GM12875 (cell line): ENCODE results near the gene TUBA1B.
"Not testable (repeated sequence)": the region's sequence is repeated elsewhere in the genome, so short reads cannot be mapped to it uniquely, and the experiment has no call there.

Experiments used
- H3K4me3 ChIP-seq: one replicate; pipeline ENCODE4 v1.5.1; 2011; ENCODE audit warnings: low read depth, low read length, control low read depth
- TF ChIP-seq, protein P1 (sequence below): IDR thresholded peaks from 2 replicates; pipeline ENCODE4 v1.5.1; 2011; ENCODE audit warnings: low read depth, mild to moderate bottlenecking, control low read depth, inconsistent platforms, low read length, moderate library complexity, borderline replicate concordance; ENCODE audit not compliant: insufficient read depth

The TUBA1B gene

DNA sequence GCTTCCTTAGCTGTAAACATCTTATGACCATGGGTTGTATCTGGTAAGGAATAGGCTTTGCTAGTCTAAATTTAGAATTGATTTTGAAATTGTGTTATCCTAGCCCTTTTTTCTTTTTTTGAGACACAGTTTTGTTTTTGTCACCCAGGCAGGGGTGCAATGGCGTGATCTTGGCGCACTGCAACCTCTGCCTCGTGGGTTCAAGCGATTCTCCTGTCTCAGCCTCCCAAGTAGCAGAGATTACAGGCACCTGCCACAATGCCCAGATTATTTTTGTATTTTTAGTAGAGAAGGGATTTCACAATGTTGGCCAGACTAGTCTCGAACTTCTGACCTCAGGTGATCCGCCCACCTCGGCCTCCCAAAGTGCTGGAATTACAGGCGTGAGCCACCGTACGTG is 2.4 kb upstream of the TUBA1B start:
- no peak overlapping the region for H3K4me3 ChIP-seq
- TF ChIP-seq, protein P1, sequence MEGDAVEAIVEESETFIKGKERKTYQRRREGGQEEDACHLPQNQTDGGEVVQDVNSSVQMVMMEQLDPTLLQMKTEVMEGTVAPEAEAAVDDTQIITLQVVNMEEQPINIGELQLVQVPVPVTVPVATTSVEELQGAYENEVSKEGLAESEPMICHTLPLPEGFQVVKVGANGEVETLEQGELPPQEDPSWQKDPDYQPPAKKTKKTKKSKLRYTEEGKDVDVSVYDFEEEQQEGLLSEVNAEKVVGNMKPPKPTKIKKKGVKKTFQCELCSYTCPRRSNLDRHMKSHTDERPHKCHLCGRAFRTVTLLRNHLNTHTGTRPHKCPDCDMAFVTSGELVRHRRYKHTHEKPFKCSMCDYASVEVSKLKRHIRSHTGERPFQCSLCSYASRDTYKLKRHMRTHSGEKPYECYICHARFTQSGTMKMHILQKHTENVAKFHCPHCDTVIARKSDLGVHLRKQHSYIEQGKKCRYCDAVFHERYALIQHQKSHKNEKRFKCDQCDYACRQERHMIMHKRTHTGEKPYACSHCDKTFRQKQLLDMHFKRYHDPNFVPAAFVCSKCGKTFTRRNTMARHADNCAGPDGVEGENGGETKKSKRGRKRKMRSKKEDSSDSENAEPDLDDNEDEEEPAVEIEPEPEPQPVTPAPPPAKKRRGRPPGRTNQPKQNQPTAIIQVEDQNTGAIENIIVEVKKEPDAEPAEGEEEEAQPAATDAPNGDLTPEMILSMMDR, result no peak

DNA sequence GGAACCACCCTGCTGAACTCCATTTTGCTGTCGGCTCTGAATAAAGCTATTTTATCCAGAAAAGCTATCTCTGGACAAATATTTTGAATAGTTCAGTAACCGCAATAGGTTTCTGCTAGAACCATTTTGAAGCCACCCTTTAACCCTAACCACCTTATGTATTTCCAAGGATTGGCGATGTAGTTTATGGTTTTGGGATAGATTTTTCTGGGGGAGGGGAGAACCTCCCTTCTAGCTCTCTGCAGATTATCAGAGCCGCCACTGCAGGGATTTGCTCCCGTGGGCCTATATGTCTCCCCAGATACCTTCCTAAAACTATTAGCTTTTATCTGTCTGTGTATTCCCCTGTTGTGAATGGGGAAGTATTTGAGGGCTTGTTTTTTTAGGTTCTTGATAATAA is 1.8 kb upstream of the TUBA1B start:
- TF ChIP-seq, protein P1, result no peak
- H3K4me3 ChIP-seq, result peak overlapping the region; percentile 61

DNA sequence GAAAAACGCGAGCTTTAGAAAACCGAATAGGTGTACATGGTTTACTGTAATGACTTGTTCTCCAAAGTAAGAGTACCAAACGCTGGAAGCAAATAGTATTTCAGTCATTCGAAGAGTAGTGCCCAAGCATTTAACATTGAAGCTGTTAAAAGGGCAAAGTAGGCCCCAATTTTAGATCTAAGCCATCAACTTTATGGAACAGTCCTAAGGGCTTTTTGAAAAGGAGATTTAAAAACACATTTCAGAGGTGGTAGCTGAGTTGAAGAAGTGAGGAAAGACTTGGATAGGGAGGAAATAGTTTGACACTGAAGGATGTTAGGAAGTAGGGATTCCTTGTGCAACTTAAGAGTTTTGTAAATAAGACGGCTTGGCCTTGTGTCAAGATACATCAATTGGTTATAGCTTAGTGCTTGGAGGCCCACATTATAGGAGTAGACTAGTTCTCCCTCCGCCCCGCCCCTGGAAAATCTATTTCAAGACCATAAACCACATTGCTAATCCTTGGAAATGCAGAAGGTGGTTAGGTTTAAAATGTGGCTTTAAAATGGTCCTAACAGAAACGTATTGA is 783 bp upstream of the TUBA1B start:
- TF ChIP-seq, protein P1, result no peak
- H3K4me3 ChIP-seq, result peak overlapping the region; percentile 61

DNA sequence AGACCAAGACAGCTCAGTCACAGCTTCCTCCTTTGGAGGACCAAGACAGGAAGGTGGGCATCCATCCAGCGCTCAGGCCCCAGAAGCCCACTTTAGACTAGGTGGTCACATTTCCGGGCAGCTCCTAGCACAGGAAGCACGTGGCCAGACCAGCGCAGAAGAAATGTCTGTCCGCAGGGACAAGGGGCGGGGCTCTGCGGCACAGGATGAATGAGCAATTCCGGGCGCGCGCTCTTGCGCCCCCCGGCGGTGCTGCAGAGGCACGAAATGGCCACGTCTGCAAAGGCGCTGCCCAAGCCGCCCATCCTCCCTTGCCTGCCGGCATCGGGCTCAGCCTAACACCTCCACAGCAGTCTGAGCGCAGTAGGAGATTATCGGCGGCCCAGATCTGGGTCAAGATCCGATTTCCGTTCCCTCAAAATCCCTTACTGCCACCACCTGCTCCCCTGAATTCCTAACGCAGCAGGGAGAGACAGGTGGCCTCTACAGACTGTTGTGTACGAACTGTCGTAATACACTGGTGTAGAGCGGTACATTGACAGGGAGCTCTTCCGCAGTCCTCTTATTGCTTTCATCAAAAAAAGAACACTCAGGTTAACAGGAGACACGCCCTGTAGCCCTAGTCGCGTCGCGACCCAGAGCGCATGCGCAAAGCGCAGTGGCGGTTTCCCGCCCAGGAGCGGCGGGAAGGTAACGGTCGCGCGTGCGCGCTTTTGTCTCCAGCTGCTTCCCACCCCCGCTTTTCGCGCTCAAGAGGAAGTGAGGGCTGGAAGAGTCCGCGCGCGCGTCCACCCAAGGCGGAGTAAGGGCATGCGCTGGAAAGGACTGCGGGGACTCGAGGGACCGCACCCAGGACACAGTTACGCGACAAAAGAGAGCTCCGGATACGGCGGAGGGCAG is 794 bp downstream of the TUBA1B start:
- TF ChIP-seq, protein P1, result peak; percentile 99
- peak overlapping the region; percentile 98 for H3K4me3 ChIP-seq

DNA sequence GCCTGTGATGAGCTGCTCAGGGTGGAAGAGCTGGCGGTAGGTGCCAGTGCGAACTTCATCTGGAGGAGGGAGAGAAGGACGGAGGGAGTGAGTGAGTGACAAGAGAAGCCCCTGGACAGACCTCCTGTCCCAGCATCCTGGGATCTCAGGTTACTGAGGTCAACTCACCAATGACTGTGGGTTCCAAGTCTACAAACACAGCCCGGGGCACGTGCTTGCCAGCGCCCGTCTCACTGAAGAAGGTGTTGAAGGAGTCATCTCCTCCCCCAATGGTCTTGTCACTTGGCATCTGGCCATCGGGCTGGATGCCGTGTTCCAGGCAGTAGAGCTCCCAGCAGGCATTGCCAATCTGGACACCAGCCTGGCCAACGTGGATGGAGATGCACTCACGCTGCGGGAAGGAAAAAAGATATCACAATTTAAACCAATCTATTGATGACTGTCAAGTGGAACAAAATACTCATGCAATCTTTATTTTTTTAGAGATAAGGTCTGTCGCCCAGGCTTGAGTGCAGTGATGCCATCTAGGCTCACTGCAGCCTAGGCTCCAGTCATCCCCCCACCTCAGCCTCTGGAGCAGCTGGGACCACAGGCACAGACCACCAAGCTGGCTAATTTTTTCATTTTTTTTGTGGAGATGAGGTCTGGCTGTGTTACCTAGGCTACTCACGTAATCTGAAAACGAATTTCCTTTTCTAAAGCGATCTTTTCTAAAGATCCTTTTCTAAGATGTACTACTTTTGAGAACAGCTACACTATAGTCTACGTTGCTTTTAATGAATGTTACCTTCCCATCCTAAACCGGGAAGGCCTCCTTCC is 1.7 kb downstream of the TUBA1B start:
- TF ChIP-seq, protein P1, result no peak
- peak overlapping the region; percentile 98 for H3K4me3 ChIP-seq

DNA sequence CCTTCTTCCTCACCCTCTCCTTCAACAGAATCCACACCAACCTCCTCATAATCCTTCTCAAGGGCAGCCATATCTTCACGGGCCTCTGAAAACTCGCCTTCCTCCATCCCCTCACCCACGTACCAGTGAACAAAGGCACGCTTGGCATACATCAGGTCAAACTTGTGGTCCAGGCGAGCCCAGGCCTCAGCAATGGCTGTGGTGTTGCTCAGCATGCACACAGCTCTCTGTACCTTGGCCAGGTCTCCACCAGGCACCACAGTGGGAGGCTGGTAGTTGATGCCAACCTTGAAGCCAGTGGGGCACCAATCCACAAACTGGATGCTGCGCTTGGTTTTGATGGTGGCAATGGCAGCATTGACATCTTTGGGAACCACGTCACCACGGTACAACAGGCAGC is 3.2 kb downstream of the TUBA1B start:
- H3K4me3 ChIP-seq, result not testable (repeated sequence)
